HG03342 (cell line): ENCODE data around the gene WDR64.
"Not testable (repeated sequence)": the region's sequence is repeated elsewhere in the genome, so short reads cannot be mapped to it uniquely, and the experiment has no call there.

Experiments used
- ATAC-seq: cut with Tn5 transposase; IDR thresholded peaks from one replicate; pipeline ENCODE4 v1.9.1; 2021; ENCODE audit warnings: mild to moderate bottlenecking, moderate library complexity; ENCODE audit not compliant: unreplicated experiment

WDR64 gene

DNA sequence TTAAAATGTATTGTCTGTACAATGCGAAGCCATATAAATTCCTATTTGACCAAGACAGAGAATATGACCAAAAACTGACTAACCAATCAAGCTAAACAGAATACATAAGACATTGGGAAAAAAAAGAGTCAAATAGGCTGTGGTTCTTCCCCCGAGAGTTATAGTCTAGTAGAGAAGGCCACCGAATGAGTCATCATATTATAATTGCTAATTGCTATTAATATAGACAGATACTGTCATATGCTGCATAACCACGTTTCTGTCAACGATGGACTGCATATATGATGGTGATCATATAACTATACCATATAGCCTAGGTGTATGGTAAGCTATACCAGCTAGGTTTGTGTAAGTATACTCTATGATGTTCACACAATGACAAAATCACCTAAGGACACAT lies 82.5 kb downstream of the WDR64 start:
- ATAC-seq = no peak

DNA sequence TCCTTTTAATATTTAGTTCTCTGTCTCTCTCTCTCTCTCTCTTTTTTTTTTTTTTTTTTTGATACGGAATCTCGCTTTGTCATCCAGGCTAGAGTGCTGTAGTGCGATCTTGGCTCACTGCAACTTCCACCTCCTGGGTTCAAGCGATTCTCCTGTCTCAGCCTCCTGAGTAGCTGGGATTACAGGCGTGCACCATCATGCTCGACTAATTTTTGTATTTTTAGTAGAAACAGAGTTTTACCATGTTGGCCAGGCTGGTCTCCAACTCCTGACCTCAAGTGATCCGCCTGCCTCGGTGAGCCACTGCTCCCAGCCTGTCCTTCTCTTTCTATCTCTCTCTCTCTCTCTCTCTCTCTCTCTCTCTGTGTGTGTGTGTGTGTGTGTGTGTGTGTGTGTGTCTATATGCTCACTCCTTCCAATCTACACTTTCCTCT lies 83.4 kb downstream of the WDR64 start:
- not testable (repeated sequence) for ATAC-seq

DNA sequence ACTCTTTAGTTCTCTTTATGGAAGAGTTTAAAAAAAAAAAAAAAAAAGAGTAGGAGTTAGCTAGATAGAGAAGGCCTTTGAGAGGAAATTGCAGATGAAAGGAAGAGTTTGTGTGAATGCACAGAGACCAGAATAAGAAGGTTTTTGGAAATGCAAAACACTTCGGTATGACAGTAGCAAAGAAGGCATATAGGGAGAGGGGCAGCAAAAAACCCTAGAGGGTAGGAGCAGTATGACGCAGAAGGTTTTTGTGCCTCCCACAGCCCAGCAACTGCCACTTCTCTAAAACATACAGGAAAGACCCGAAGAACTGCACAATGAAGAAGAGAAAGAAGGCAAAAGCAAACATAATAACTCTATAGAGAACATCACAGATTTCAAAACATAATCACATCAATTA lies 84.3 kb downstream of the WDR64 start:
- no peak for ATAC-seq

DNA sequence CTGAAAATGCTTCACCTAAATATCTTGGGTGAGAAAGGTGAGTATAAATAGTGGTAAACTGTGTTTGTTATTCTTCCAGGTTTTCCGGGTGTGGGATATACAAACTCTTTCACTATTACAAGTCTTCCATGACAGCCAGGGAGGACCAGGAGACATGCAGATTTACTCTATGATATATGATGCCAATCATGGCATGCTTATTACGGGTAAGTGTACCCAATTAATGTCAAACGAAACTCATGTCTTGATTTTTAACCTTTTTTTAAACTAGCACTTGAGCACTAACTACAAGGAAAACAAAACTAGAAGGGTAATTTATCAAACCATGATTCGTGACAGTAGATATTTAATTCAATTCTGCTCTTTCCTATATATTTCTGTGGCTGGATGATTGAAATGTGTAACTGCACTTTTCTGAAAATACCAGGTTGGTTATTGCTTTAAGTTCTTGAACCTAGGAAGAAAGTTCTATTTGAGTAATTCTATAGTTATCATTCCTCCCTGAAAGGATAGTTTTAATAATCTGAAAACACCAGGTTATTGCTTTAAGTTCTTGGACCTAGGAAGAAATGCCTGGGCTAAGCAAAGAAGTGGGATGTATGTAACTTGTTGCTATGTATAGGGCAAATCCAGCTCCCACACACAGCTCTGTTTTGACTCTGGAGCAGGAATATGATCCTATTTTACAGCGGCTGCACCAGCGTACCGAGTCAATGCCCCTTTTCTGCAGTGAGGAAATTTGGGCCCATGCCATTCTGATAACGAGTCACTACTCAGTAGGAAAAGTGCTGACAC lies 86.4 kb downstream of the WDR64 start:
- ATAC-seq = no peak

DNA sequence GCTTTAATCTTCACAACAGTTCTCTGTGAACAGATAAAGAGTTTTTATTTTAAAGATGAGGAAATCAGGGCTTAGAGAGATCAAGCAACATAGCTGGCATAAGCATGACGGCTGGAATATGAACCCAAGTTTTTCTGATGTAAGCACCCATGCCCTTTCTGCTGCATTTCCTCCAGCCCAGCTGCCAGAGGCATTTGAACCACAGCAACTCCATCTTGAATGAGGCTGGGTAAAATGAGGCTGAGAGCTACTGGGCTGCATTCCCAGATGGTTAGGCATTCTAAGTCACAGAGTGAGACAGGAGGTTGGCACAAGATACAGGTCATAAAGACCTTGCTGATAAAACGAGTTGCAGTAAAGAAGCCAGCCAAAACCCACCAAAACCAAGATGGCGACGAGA lies 90.0 kb downstream of the WDR64 start:
- no peak for ATAC-seq

DNA sequence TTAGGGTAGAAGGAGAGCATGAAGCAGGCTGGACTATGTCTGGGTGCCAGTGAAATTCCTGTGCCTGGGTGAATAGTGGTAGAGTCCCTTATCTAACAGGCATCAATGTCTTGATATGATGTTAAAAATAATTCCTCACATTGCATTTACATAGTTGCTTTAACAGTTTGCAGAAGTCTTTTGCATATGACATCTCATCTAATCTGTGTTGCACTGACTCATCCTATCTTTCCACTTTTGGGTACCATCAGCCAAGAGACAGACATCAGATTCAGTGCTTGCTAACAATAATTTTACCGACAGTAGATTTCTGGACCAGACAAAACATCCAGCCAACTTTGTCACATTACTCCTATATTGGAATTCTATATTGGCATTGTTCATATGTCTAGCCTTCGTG lies 92.5 kb downstream of the WDR64 start:
- no peak for ATAC-seq

DNA sequence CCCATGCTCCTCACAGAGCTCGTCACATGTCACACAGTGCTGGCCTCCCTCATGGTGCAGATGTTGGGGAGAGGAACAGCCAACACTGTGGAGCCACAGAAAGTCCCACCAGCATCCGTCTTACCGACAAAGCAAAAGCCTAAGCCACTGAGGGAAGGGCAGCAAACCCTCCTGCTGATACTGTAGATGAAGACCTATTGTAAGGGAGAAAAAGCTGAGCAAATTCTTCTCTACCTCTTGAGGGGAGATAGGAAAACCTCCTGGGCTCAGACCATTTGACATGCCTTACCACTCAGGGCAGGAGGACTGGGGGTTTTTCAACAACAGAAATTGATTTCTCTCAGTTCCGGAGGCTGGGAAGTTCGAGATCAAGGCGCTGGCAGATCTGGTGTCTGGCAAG lies 95.9 kb downstream of the WDR64 start:
- no peak for ATAC-seq

DNA sequence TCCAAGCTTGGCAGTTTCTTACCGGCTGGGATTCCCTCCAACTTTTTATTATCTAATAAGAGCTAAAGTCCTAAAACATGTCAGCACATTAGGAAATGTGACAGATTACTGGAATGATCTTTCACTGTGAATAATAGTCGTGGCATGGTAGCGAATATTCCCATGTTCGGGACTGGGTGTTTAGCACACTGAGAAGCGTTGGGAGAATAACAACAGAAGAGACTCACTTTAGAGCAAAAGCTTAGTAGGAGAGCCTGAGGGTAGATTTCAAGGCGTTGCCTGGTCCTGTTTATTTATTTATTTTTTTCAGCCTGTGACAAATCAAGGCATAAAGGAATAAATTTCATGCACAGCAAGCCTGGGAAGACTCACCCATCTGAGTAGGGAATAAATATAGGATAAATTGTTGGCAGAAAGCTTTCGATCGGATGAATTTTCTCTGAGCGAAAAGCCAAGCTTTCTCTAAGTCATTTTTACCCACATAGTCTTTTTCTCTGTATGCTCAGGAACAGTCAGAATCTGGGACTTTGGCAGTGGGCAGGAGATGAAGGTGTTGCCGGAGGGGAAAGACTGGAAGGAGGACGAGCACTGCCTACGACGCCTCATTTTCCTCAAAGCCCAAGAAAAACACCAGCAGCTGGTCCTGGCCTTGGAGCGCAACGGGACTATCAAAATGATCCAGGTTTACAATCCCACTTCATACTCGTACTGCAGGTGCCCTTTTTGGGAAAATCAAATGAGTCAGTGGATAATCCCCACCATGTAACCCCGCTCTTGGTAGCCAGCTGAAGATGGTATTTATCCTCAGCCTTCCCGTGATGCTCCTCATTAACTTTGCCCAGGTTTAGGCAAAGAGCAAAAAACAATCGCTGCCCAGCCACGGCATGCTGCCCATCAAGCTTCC lies 97.2 kb downstream of the WDR64 start:
- ATAC-seq = no peak

DNA sequence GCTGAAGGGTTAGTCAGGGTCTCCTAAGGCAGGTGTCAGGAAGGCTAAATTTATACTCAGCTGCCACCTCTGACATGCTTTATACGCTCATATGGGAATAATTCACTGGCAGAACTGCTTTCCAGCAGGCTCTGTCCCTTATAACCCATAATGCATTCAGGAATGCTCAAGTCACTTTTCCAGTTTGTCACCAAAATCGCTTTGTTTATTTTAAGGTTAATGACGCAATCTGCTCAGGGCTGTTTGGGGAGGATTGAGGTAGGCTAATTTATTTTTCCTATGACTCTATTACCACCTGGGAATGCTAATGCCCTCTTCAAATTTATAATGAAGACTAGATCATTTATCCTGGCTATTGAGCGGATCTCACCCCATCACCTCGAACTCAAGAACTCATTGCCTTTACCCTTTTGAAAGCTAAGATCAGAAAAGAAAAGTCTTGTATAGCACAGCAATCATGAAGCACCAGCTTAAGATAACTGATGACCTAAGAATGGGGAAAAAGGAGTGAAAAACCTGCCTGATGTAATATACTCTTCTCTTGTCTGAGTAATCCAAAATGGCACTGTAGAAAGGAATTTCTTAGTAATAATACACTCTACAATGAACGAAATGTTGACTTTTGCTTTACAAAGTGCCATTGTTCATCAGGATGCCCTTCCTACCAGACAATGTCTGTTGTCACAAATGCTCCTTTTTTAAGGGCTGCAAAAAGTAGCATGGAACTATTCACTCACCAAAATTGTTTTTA lies 98.0 kb downstream of the WDR64 start:
- ATAC-seq = no peak

DNA sequence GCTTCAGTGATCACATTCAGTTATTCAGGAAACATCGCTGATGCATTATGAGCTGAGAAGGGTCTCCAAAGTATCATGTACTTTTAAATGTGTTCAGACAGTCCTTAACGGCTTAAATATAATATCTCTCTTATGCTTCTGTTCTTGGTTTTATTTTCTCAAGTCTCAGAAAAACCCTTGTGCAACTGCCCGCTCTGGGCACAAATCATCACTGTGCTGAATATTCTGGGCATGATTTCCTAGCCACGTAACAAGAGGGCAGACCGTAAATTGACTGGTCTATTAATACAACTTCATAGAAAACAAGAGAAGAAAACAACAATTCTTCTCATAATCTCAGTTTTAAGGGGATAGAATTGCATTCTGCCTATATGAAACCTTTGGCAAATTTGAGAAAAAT lies 99.4 kb downstream of the WDR64 start:
- no peak for ATAC-seq

DNA sequence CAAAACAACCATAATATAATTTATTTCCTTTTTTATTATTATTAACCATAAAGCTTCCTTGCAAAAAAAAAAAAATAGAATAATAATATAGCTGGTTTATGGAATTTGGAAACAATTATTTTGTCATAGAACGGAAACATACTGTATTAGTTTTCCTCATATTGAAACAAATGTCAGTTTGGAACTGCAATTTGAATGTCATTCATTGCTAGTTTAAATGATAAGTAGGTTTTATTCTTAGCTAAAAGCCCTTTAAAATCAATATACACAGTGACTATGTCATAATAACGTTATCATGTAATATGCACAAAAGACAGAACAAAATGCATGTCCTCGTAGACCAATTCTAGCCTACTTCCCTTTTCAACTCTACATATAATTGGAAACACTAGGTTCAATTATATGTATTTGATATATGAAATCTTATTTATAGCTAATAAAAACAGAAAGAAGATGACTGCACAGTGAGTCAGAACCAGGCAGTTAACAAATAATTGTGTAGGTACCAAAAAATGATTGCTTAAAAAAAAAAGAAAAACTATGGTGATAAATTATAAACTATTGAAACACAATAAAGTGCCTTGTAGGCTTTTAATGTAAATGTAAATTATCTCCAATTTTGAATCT lies 110.7 kb downstream of the WDR64 start:
- ATAC-seq = no peak

DNA sequence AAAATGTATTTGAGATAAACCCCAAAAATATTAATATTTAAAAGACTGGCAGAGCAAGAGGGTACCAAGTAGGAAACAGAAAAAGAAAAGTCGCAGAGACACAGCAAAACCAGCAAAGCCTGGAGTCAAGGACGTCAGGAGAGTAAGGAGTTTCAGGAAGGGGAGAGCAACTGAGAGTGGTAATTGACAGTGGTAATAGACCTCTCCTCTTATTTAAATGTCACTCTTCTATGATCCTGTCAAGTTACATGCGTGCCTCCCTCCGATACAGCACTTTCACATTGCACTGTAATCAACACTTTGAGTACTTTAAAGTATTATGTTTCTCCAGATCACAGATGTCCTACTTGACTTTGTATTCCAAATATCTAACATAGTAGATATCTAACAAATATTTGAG lies 113.3 kb downstream of the WDR64 start:
- ATAC-seq = no peak

DNA sequence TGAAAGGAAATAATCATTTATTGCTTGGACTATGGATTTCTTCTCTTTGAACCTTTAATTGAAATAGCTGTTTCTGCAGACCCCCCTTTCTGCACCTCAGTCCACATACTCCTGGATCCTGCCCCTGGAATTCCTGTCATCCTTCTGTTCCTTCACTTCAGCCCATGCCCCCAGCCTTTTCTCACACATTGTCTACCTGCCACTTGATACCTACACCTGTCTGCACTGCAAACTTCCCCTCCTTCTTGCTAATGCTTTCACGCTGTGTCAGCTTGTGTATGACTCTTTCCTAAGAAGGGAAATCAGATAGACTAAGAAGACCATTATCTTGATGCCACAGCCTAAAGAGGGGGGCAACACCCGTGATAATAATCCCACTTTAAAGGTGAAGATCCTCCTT lies 115.7 kb downstream of the WDR64 start:
- no peak for ATAC-seq

DNA sequence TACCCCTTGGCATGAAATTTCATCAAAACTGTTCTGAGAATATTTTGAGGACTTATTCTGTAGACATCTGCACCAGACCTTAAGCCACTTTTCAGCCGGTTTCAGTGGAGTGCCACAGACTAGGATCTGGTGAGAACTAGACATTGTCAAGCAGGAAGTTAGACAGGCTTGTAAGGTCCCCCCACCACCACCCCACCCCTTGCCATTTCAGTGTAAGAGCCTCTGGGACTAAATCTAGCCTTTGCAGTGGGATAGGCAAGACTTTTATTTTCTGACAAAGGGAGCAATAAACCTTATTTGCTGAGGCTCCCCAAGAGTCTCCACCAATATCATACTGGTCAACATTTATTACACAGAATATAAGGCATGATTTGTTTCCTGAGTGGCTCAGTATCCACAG lies 118.0 kb downstream of the WDR64 start:
- ATAC-seq = no peak

DNA sequence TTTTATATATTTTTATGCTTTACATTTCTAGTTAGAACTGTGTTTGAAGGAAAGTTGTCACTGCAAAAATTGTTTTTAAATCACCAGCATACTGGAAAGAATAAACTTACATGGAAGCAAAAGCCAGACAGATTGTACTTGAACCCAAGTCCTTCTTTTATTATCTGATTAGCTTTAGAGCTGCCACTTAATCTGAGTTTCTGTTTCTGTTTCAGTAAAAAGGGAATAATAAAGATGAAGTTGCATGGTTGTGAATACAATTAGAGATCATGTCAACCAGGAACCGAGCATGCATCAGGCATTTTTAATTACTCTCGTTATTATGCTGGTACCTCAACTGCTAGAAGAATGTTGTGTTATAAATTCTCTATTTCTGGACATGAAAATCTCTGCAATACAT lies 119.0 kb downstream of the WDR64 start:
- no peak for ATAC-seq

DNA sequence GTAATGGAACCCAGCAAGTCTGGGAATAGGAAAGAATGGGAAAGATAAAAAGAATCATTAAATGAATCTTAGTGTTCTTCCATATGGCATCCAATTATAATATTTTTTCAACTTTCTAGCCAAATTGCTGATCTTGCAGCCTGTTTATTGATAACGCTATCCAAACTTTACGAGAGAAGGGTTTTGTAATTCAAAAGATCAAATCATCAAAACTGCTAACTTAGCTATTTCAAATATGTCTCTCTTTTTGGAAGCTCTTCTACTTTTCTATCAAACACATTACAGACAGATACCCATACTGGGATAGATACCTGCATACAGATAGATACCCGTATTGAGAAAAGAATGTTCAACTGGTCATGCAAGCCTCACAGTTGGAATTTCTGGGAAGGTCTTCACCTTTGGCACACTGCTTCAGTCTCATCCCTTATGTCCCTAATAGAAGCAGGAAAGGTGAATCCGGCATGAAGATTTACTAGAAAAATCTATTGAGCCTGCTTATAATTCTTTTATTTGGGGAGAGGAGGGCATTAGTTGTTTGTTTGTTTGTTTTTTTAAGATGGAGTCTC lies 120.9 kb downstream of the WDR64 start:
- no peak for ATAC-seq

DNA sequence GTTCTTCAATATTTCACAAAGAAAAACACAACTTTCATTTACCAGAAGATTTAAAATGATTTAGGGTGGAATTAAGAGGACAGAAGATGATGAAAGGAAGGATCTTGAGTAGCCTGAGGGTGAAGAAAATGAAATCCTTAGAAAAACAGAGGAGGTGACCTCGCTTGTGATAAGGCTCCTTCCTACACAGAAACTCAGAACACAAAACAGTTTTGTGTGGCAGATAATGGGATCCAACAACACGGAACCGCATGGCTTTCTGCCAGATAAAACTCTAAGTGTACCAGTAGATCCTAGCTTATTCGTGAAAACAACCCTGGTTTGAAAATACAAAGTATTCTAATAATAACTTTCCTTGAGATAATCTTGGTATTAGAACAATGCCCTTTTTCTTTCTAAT lies 121.9 kb downstream of the WDR64 start:
- no peak for ATAC-seq

DNA sequence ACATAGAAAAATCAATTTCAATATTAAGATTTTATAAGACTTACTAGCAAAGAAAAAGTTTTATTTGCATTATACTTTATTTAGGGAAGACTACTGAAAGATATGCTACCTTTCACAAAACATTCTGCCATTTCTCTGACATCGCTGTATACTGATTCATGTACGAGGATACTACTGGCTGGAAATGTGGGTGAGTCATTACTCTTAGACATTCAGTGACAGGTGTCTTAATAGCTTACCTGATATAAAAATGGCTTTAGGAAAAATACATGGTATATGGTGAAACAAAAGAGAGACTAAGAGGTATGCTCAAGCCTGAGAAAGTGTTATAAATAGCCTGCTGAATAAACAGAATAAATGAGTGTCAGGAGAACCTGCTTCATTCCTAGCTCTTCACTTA lies 122.9 kb downstream of the WDR64 start:
- ATAC-seq = no peak

DNA sequence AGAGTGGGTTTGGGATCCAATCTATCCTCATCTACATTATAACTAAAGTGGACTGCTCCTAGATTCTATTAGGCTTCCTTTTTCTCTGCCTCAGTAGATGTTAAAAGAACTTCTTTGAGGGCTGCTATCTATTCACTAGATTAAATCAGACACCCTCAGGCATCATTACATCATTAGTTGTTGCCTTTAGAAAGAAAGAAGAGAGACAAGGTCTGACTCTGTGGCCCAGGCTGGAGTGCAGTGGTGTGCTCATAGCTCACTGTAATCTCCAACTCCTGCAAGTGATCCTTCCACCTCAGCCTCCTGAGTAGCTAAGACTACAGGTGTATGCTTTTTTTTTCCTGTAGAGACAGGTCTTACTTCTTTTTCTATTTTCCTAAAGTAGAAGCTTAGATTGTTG lies 124.8 kb downstream of the WDR64 start:
- no peak for ATAC-seq

DNA sequence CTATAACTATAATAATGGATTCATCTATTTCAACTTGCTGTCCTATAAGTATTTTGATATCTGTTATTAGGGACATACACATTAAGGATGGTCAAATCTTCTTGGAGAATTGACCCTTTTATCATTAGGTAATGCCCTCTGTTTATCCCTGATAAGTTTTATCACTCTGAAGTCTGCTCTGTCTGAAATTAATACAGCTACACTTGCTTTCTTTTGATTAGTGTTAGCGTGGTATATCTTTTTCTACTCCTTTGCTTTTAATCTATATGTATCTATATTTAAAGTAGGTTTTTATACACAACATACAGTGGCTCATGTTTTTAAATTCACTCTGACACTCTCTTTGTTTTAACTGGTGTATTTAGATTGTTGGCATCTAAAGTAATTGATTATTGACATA lies 126.0 kb downstream of the WDR64 start:
- no peak for ATAC-seq

DNA sequence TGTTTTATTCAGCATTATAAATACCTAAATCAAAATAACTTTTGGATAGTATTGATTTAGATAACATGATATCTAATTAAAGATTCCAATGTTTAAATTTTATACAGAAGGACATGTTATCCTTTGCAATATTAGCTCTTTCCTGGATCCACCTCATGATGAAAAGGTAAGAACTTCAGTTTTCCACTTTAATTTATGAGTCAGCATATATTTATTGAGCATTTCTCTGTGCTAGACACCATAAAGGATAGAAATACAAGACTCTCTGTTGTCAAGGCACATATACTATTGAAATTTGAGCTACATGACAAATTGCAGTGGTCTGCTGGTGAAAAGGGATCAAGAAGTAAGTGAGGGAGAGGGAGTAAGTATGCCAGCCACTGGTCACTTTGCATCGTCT lies 127.8 kb downstream of the WDR64 start:
- ATAC-seq = no peak
